Neural cell (in vitro differentiated cells): ENCODE results near the gene BSN. TPM values are rescaled to one million over a fixed set of nuclear protein-coding genes. Genes with fewer than 3 reads are reported as not detected.

Experiments
- H2AFZ ChIP-seq: fragments of 200-600, 300-800 bp; sonication (generic), shearing (Covaris generic); 2 replicates; pipeline ENCODE4 v1.6.0; 2014; ENCODE audit warnings: low read depth, mild to moderate bottlenecking, antibody characterized with exemption, low read length, moderate library complexity
- H3F3A ChIP-seq: fragments of 200-600 bp; shearing (Covaris generic); 2 replicates; pipeline ENCODE4 v1.6.1; 2016; ENCODE audit warnings: mild to moderate bottlenecking, moderate library complexity, mixed read lengths, antibody characterized with exemption, low read length; ENCODE audit not compliant: insufficient read depth, poor library complexity, severe bottlenecking
- H3K27ac ChIP-seq: fragments of 200-600, 300-800 bp; sonication (generic), shearing (Covaris generic); 2 replicates; pipeline ENCODE4 v1.5.1; 2014; ENCODE audit warnings: mild to moderate bottlenecking, low read length, moderate library complexity
- H3K27me3 ChIP-seq: fragments of 300-800, 200-600 bp; sonication (generic), shearing (Covaris generic); 2 replicates; pipeline ENCODE4 v1.6.0; 2014; ENCODE audit warnings: mild to moderate bottlenecking, low read depth, low read length, moderate library complexity; ENCODE audit not compliant: insufficient read depth
- H3K36me3 ChIP-seq: fragments of 300-800, 200-600 bp; sonication (generic), shearing (Covaris generic); 2 replicates; pipeline ENCODE4 v1.5.1; 2014; ENCODE audit warnings: mild to moderate bottlenecking, antibody characterized with exemption, low read length, moderate library complexity; ENCODE audit not compliant: insufficient read depth
- H3K4me2 ChIP-seq: fragments of 300-800, 200-600 bp; sonication (generic), shearing (Covaris generic); 2 replicates; pipeline ENCODE4 v1.6.0; 2014; ENCODE audit warnings: mild to moderate bottlenecking, low read length
- H3K4me3 ChIP-seq: fragments of 300-800, 200-600 bp; sonication (generic), shearing (Covaris generic); 2 replicates; pipeline ENCODE4 v1.5.1; 2014; ENCODE audit warnings: mild to moderate bottlenecking, low read length, moderate library complexity
- H3K79me2 ChIP-seq: fragments of 200-600 bp; shearing (Covaris generic); replicated peaks from 2 replicates; pipeline ENCODE4 v1.6.0; 2014; ENCODE audit warnings: mild to moderate bottlenecking, low read length, moderate library complexity; ENCODE audit not compliant: insufficient read depth
- H3K9ac ChIP-seq: fragments of 300-800, 200-600 bp; sonication (generic), shearing (Covaris generic); 2 replicates; pipeline ENCODE4 v1.6.1; 2016; ENCODE audit warnings: mild to moderate bottlenecking, low read length, mixed read lengths
- H3K9me2 ChIP-seq: fragments of 200-600 bp; shearing (Covaris generic); 2 replicates; pipeline ENCODE4 v1.6.1; 2016; ENCODE audit warnings: mild to moderate bottlenecking, low read length, mixed read lengths; ENCODE audit not compliant: insufficient read depth
- H3K9me3 ChIP-seq: fragments of 200-600, 300-800 bp; sonication (generic), shearing (Covaris generic); 2 replicates; pipeline ENCODE4 v1.6.1; 2016; ENCODE audit warnings: mild to moderate bottlenecking, mixed run types, low read length, moderate library complexity, mixed read lengths
- H4K20me1 ChIP-seq: fragments of 200-600 bp; shearing (Covaris generic); 2 replicates; pipeline ENCODE4 v1.6.1; 2016; ENCODE audit warnings: mild to moderate bottlenecking, mixed run types; ENCODE audit not compliant: insufficient read depth
- EP300 ChIP-seq: fragments of 450-650 bp; conservative IDR thresholded peaks from 2 replicates; pipeline ENCODE4 v1.6.1; 2014; ENCODE audit warnings: antibody characterized with exemption, mild to moderate bottlenecking, moderate library complexity; ENCODE audit not compliant: poor library complexity, severe bottlenecking
- EZH2 ChIP-seq: fragments of 200-600, 300-800 bp; shearing (Covaris generic), sonication (generic); IDR thresholded peaks from 2 replicates; pipeline ENCODE4 v1.6.1; 2014; ENCODE audit warnings: antibody characterized with exemption, low read length, borderline replicate concordance, mild to moderate bottlenecking; ENCODE audit not compliant: insufficient read depth, poor library complexity, severe bottlenecking
- MXI1 ChIP-seq: fragments of 450-650 bp; conservative IDR thresholded peaks from 2 replicates; pipeline ENCODE4 v1.6.1; 2014; ENCODE audit warnings: antibody characterized with exemption, mild to moderate bottlenecking; ENCODE audit not compliant: poor library complexity, severe bottlenecking
- POLR2AphosphoS5 ChIP-seq: IDR thresholded peaks from 2 replicates; pipeline ENCODE4 v1.6.1; 2012
- RAD21 ChIP-seq: fragments of 450-650 bp; conservative IDR thresholded peaks from 2 replicates; pipeline ENCODE4 v1.6.1; 2014; ENCODE audit warnings: antibody characterized with exemption, mild to moderate bottlenecking, moderate library complexity
- SMC3 ChIP-seq: fragments of 450-650 bp; conservative IDR thresholded peaks from 2 replicates; pipeline ENCODE4 v1.6.1; 2014; ENCODE audit warnings: antibody characterized with exemption, mild to moderate bottlenecking, moderate library complexity; ENCODE audit not compliant: poor library complexity
- TAF1 ChIP-seq: IDR thresholded peaks from 2 replicates; pipeline ENCODE4 v1.6.1; 2012; ENCODE audit warnings: low read depth
- polyA plus RNA-seq: library from polyadenylated mRNA; depleted of rRNA; stranded (reverse); fragments of >200 nt; gene quantifications from 2 replicates; pipeline ENCODE4 v1.2.3, GENCODE V29; 2014
- TF ChIP-seq, protein P1 (sequence below): IDR thresholded peaks from 2 replicates; pipeline ENCODE4 v1.6.1; 2012; ENCODE audit warnings: borderline replicate concordance
- TF ChIP-seq, protein P2 (sequence below): fragments of 450-650 bp; IDR thresholded peaks from 2 replicates; pipeline ENCODE4 v1.5.1; 2014; ENCODE audit warnings: antibody characterized with exemption, mild to moderate bottlenecking, moderate library complexity; ENCODE audit not compliant: poor library complexity, severe bottlenecking

BSN gene
- polyA plus RNA-seq, 1 donor from 2014 or later: 2.0 TPM

DNA sequence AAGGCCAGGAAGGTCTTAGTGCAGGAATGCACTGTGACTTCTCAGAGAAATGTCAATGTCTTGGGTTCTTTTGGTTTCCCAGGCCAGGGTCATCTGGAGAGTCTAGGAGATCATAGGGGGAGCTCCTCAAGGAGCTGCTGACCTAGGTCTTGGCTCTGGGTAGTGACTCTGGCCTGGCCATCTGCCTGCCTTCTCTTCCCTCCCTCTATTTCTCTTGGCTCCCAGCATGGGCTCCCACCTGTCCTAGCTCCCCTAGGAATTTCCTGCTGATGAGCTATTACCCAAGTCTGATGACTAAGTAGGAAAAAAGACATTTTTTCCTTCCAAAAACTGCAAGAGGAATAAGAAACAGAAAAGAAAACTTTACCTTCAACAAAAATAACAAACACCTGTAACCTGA is 57.4 kb downstream of the BSN start:
- H3K9me2 ChIP-seq: no peaks in the 10 kb centered on the region
- no peaks in the 10 kb centered on the region for H3K79me2 ChIP-seq
- no peak overlapping the region for H2AFZ ChIP-seq
- H4K20me1 ChIP-seq: no peaks in the 10 kb centered on the region
- H3K27me3 ChIP-seq: no peaks in the 10 kb centered on the region
- H3K9ac ChIP-seq: no peak overlapping the region
- no peaks in the 10 kb centered on the region for H3K36me3 ChIP-seq
- H3K4me3 ChIP-seq: no peak overlapping the region
- TF ChIP-seq EZH2 (no peak), POLR2AphosphoS5 (no peak), SMC3 (no peak), EP300 (no peak), MXI1 (no peak), RAD21 (no peak), TAF1 (no peak)
- TF ChIP-seq, protein P1, sequence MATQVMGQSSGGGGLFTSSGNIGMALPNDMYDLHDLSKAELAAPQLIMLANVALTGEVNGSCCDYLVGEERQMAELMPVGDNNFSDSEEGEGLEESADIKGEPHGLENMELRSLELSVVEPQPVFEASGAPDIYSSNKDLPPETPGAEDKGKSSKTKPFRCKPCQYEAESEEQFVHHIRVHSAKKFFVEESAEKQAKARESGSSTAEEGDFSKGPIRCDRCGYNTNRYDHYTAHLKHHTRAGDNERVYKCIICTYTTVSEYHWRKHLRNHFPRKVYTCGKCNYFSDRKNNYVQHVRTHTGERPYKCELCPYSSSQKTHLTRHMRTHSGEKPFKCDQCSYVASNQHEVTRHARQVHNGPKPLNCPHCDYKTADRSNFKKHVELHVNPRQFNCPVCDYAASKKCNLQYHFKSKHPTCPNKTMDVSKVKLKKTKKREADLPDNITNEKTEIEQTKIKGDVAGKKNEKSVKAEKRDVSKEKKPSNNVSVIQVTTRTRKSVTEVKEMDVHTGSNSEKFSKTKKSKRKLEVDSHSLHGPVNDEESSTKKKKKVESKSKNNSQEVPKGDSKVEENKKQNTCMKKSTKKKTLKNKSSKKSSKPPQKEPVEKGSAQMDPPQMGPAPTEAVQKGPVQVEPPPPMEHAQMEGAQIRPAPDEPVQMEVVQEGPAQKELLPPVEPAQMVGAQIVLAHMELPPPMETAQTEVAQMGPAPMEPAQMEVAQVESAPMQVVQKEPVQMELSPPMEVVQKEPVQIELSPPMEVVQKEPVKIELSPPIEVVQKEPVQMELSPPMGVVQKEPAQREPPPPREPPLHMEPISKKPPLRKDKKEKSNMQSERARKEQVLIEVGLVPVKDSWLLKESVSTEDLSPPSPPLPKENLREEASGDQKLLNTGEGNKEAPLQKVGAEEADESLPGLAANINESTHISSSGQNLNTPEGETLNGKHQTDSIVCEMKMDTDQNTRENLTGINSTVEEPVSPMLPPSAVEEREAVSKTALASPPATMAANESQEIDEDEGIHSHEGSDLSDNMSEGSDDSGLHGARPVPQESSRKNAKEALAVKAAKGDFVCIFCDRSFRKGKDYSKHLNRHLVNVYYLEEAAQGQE: no peak
- TF ChIP-seq, protein P2, sequence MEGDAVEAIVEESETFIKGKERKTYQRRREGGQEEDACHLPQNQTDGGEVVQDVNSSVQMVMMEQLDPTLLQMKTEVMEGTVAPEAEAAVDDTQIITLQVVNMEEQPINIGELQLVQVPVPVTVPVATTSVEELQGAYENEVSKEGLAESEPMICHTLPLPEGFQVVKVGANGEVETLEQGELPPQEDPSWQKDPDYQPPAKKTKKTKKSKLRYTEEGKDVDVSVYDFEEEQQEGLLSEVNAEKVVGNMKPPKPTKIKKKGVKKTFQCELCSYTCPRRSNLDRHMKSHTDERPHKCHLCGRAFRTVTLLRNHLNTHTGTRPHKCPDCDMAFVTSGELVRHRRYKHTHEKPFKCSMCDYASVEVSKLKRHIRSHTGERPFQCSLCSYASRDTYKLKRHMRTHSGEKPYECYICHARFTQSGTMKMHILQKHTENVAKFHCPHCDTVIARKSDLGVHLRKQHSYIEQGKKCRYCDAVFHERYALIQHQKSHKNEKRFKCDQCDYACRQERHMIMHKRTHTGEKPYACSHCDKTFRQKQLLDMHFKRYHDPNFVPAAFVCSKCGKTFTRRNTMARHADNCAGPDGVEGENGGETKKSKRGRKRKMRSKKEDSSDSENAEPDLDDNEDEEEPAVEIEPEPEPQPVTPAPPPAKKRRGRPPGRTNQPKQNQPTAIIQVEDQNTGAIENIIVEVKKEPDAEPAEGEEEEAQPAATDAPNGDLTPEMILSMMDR: no peak
- H3K27ac ChIP-seq: no peak overlapping the region
- H3K9me3 ChIP-seq: peaks cover 3% of the 10 kb centered on the region
- H3F3A ChIP-seq: no peaks in the 10 kb centered on the region
- H3K4me2 ChIP-seq: no peak overlapping the region

DNA sequence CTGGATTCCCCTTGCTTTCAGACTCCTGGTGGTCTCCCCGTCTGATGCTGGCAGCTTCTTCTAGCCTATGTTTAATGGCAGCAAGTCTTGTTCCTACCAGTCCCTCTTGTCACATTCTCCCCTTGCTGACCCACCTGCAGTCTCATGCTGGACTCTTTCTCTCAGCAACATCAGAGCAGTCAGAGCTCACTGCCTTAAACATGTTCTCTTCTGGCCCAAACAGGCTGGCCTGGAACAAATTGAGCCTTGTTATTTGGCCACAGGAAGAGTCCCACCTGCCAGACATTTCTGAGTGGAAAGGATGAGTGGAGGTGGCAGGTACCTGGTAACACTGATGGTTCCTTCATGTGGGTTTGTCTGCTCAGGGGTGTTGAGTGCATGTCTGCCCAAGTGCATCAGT is 60.7 kb downstream of the BSN start:
- Histone ChIP-seq H3K36me3 (no peaks in the 10 kb centered on the region), H4K20me1 (no peaks in the 10 kb centered on the region), H3K9me3 (peaks cover 3% of the 10 kb centered on the region), H3K9me2 (no peaks in the 10 kb centered on the region), H3K79me2 (no peaks in the 10 kb centered on the region), H3K4me2 (no peak overlapping the region), H3K9ac (no peak overlapping the region), H3K27ac (no peak overlapping the region), H3K27me3 (no peaks in the 10 kb centered on the region), H3F3A (no peaks in the 10 kb centered on the region), H3K4me3 (no peak overlapping the region), H2AFZ (no peak overlapping the region)
- TF ChIP-seq RAD21: no peak

DNA sequence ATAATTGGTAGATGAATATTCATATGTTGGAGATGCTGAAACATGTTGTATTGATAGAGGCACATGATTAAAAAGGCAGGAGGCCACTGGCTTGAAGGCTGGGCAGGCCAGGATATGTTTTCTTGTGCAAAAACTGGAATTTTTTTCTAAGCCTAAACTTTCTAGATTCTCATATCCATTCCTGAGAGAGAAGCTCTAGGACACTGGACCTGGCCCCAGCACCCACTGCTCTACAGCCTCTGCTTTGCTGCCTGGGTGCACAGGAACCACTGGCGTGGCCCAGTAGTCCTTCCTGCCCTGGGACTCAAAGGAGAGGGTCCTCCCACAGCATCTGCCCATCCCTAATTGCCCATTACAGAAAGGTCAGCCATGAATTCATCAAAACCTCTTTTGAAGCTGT is 61.8 kb downstream of the BSN start:
- Histone ChIP-seq H3K9me3 (peaks cover 3% of the 10 kb centered on the region), H3K9me2 (no peaks in the 10 kb centered on the region), H4K20me1 (no peaks in the 10 kb centered on the region), H3F3A (no peaks in the 10 kb centered on the region), H3K4me2 (no peak overlapping the region), H3K4me3 (no peak overlapping the region), H3K79me2 (no peaks in the 10 kb centered on the region), H3K9ac (no peak overlapping the region), H2AFZ (no peak overlapping the region), H3K27me3 (no peaks in the 10 kb centered on the region), H3K27ac (no peak overlapping the region), H3K36me3 (no peaks in the 10 kb centered on the region)
- TF ChIP-seq, protein P1: no peak
- TF ChIP-seq, protein P2: no peak
- no peak for TF ChIP-seq EP300
